CD4-positive, alpha-beta T cell treated with Interleukin-4 for 4 hours (primary cell): ENCODE data around the gene GNAQ.

Source experiments
- DNase-seq: peaks from one replicate; pipeline ENCODE4 v3.0.0-alpha.2; 2020

Gene GNAQ

GRCh38 chr9:77677397-77677796 lies 354.2 kb downstream of the GNAQ start:
- DNase-seq: no peak

- DNase-seq: no peak
These were observed 357.4 kb downstream of the GNAQ start for GRCh38 chr9:77673941-77674791.

- no peak for DNase-seq
These were observed 359.4 kb downstream of the GNAQ start for GRCh38 chr9:77672183-77672582.

GRCh38 chr9:77667151-77667550 lies 364.5 kb downstream of the GNAQ start:
- no peak for DNase-seq
